Spleen (tissue), 7 donors: ENCODE data around the gene LCE4A.

Experiments
- POLR2A ChIP-seq, 3 donors: fragments of 450-650 bp; IDR thresholded peaks; one replicate each; pipeline ENCODE4 v1.5.1; 2017; ENCODE audit warnings: antibody characterized with exemption in 3 of 3, mild to moderate bottlenecking in 1 of 3
- TF ChIP-seq, protein P1 (sequence below), 11 experiments: fragments of 200-600 bp in 7 of 11; fragments of 450-650 bp in 4 of 11; sonication (generic) in 4 of 11; IDR thresholded peaks in 8 of 11; conservative IDR thresholded peaks in 3 of 11; 1 replicate in 7 of 11; 2 replicates in 4 of 11; pipeline versions ENCODE4 v1.4.0 to v1.8.0; 2016 to 2021; ENCODE audit warnings: antibody characterized with exemption in 11 of 11, inconsistent platforms in 4 of 11, mild to moderate bottlenecking in 1 of 11
- donor health status: DM: no; HTN: no; CAD: no; lungs with moderate emphysema.
- donor health status: DM: no; HTN: no; CAD: no.
- donor health status: DM: no; HTN: no; CAD: no.

DNA sequence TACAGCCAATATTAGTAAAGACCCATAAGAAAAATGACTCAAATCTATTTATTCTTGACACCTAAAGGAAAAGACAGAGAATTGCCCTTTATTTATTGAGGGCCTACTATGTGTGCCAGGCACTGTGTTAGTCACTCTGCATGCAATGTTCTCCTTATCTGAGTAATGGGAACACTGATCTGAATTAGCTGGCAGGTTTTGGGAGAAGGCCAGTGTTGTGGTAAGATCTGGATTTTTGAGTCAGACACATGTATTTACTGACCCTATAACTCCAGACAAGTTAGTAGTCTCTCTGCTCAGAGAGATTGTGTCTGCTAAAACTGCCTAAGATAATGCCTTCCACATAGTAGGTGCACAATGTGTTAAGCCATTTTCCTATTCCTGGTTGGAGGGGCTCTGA lies 17.3 kb downstream of the LCE4A start:
- TF ChIP-seq, protein P1, sequence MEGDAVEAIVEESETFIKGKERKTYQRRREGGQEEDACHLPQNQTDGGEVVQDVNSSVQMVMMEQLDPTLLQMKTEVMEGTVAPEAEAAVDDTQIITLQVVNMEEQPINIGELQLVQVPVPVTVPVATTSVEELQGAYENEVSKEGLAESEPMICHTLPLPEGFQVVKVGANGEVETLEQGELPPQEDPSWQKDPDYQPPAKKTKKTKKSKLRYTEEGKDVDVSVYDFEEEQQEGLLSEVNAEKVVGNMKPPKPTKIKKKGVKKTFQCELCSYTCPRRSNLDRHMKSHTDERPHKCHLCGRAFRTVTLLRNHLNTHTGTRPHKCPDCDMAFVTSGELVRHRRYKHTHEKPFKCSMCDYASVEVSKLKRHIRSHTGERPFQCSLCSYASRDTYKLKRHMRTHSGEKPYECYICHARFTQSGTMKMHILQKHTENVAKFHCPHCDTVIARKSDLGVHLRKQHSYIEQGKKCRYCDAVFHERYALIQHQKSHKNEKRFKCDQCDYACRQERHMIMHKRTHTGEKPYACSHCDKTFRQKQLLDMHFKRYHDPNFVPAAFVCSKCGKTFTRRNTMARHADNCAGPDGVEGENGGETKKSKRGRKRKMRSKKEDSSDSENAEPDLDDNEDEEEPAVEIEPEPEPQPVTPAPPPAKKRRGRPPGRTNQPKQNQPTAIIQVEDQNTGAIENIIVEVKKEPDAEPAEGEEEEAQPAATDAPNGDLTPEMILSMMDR (IDR thresholded peaks at IDR 0.05 in 8 of 11, conservative IDR thresholded peaks at IDR 0.05 in 3 of 11), result no peak
- TF ChIP-seq POLR2A (IDR thresholded peaks at IDR 0.05), result no peak
